ENCODE data around the gene NPTX2. TPM values are rescaled to one million over a fixed set of nuclear protein-coding genes. Genes with fewer than 3 reads are reported as not detected.

The NPTX2 gene
- total RNA-seq, 1 donor from 2014 or later: 5.6 TPM

DNA sequence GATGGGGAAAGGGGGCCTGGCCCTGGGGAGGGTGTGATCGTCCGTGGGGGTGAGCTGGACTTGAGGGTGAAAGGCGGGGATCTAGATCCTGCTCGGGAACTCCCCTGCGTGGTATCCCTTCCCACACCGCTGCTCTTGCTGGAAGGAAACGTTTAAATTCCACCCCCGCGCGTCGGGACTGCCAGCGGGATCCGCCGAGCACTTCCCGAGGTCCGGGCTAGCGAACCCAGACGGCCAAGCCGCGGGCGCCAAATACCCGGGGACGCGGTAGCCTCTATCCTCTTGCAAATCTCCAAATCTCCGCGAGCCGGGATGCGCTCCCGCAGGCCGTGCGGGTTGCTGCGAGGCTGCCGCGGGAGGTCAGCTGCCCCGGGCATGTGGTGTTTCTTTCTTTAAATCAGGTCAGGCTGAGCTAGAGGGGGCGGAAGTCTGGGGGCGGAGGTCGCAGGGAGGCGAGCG is 904 bp downstream of the NPTX2 start:
- TF ChIP-seq, protein P1, sequence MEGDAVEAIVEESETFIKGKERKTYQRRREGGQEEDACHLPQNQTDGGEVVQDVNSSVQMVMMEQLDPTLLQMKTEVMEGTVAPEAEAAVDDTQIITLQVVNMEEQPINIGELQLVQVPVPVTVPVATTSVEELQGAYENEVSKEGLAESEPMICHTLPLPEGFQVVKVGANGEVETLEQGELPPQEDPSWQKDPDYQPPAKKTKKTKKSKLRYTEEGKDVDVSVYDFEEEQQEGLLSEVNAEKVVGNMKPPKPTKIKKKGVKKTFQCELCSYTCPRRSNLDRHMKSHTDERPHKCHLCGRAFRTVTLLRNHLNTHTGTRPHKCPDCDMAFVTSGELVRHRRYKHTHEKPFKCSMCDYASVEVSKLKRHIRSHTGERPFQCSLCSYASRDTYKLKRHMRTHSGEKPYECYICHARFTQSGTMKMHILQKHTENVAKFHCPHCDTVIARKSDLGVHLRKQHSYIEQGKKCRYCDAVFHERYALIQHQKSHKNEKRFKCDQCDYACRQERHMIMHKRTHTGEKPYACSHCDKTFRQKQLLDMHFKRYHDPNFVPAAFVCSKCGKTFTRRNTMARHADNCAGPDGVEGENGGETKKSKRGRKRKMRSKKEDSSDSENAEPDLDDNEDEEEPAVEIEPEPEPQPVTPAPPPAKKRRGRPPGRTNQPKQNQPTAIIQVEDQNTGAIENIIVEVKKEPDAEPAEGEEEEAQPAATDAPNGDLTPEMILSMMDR (IDR thresholded peaks at IDR 0.05): no peak
- TF ChIP-seq EZH2phosphoT487 (IDR thresholded peaks at IDR 0.05): peak; percentile 76
- TF ChIP-seq EZH2 (IDR thresholded peaks at IDR 0.05): peak; percentile 81
- Histone ChIP-seq H3K4me1 (peaks cover 30% of the 10 kb centered on the region), H3F3A (ENCODE audit: low read depth) (peaks cover 32% of the 10 kb centered on the region), H3K79me2 (ENCODE audit: low read depth) (no peaks in the 10 kb centered on the region), H3K27me3 (peaks cover 91% of the 10 kb centered on the region), H3K27ac (no peak overlapping the region), H4K20me1 (ENCODE audit: low read depth) (peaks cover 68% of the 10 kb centered on the region), H3K4me2 (peak overlapping the region; percentile 90), H2AFZ (replicated peaks) (no peak overlapping the region), H3K9me3 (ENCODE audit: low read depth) (no peaks in the 10 kb centered on the region), H3K9ac (no peak overlapping the region), H3K36me3 (no peaks in the 10 kb centered on the region), H3K4me3 (peak overlapping the region; percentile 44)
- Mint-ChIP-seq H3K4me3 (peak overlapping the region; percentile 88), H3K4me1 (peaks cover 36% of the 10 kb centered on the region), H3K27me3 (ENCODE audit: insufficient read depth, low read depth) (peaks cover 39% of the 10 kb centered on the region), H3K36me3 (peaks cover 3% of the 10 kb centered on the region), H3K9me3 (no peaks in the 10 kb centered on the region), H3K27ac (no peak overlapping the region)
- DNase-seq (ENCODE audit: low spot score): peak; percentile 63

DNA sequence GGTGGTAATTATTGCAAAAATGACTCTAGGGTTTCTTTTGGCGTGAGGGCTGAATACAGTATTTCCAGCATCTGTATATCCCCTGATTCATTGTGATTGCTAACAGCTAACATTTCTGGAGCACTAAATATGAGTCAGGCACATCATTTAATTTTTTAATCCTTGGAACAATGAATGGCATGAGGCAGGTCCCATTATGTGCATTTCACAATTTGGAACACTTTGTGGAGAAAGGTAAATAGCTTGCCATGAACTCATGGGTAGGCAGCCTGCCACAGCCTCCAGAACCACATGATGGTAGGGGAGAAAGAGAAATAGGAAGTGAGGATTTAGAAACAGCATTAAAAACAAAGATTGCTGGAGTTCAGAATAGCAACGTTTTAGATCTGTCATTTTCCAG is 1.7 kb downstream of the NPTX2 start:
- H4K20me1 ChIP-seq (ENCODE audit: low read depth): peaks cover 68% of the 10 kb centered on the region
- H3K4me1 ChIP-seq: peaks cover 30% of the 10 kb centered on the region
- no peaks in the 10 kb centered on the region for H3K9me3 ChIP-seq (ENCODE audit: low read depth)
- H3F3A ChIP-seq (ENCODE audit: low read depth): peaks cover 32% of the 10 kb centered on the region
- no peaks in the 10 kb centered on the region for H3K36me3 ChIP-seq
- no peak for DNase-seq (ENCODE audit: low spot score)
- H2AFZ ChIP-seq (replicated peaks): no peak overlapping the region
- peaks cover 91% of the 10 kb centered on the region for H3K27me3 ChIP-seq
- peak overlapping the region; percentile 90 for H3K4me2 ChIP-seq
- Mint-ChIP-seq H3K4me1 (peaks cover 36% of the 10 kb centered on the region), H3K4me3 (peak overlapping the region; percentile 88), H3K27ac (no peak overlapping the region), H3K9me3 (no peaks in the 10 kb centered on the region), H3K36me3 (peaks cover 3% of the 10 kb centered on the region), H3K27me3 (ENCODE audit: insufficient read depth, low read depth) (peaks cover 38% of the 10 kb centered on the region)
- no peaks in the 10 kb centered on the region for H3K79me2 ChIP-seq (ENCODE audit: low read depth)
- no peak overlapping the region for H3K9ac ChIP-seq
- no peak overlapping the region for H3K4me3 ChIP-seq
- TF ChIP-seq EZH2phosphoT487 (IDR thresholded peaks at IDR 0.05): no peak
- TF ChIP-seq, protein P1 (IDR thresholded peaks at IDR 0.05): no peak
- no peak for TF ChIP-seq EZH2 (IDR thresholded peaks at IDR 0.05)
- H3K27ac ChIP-seq: no peak overlapping the region

DNA sequence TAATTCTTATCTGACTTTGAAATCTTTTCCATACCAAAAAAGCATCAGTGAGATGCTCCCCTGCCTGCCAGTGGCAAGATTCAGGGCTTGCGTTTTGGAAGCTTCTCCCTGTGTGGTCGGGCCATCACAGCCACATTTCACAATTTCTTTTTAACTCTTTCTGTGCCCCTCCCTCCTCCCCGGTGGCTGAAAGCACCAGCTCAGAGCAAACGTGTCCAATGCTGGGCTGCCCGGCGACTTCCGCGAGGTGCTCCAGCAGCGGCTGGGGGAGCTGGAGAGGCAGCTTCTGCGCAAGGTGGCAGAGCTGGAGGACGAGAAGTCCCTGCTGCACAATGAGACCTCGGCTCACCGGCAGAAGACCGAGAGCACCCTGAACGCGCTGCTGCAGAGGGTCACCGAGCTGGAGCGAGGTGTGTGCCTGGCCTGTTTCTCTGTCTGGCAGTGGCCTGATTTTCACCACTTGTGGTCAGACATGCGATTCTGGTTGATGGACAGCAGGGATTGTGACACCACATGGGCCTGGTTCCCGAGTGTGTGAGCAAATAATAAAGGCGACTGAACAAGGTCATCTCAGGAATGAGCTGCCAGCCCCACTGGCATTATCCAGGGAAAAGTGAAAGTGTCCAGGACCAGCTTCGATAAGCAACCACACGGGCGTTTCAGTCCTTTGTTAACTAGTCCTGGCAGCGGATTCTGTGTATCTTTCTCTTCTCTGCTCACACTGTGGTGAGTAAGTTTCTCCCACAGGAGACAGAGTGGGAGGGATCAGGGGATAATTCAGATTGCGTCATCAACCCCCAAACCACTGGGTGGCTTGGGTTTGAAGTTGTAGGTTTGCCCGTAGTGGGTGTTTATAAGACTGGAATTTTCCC is 2.6 kb downstream of the NPTX2 start:
- peak; percentile 67 for DNase-seq (ENCODE audit: low spot score)
- Mint-ChIP-seq H3K4me3 (peak overlapping the region; percentile 88), H3K36me3 (peaks cover 6% of the 10 kb centered on the region), H3K9me3 (no peaks in the 10 kb centered on the region), H3K27ac (no peak overlapping the region), H3K27me3 (ENCODE audit: insufficient read depth, low read depth) (peaks cover 37% of the 10 kb centered on the region), H3K4me1 (peaks cover 36% of the 10 kb centered on the region)
- H3K4me3 ChIP-seq: no peak overlapping the region
- H3K36me3 ChIP-seq: no peaks in the 10 kb centered on the region
- no peaks in the 10 kb centered on the region for H3K9me3 ChIP-seq (ENCODE audit: low read depth)
- no peaks in the 10 kb centered on the region for H3K79me2 ChIP-seq (ENCODE audit: low read depth)
- peaks cover 30% of the 10 kb centered on the region for H3K4me1 ChIP-seq
- H3K4me2 ChIP-seq: peak overlapping the region; percentile 16
- H2AFZ ChIP-seq (replicated peaks): no peak overlapping the region
- no peak overlapping the region for H3K27ac ChIP-seq
- H3K27me3 ChIP-seq: peaks cover 83% of the 10 kb centered on the region
- no peak for TF ChIP-seq EZH2 (IDR thresholded peaks at IDR 0.05)
- TF ChIP-seq, protein P1 (IDR thresholded peaks at IDR 0.05): peak; percentile 7
- no peak overlapping the region for H3K9ac ChIP-seq
- peaks cover 29% of the 10 kb centered on the region for H3F3A ChIP-seq (ENCODE audit: low read depth)
- H4K20me1 ChIP-seq (ENCODE audit: low read depth): peaks cover 63% of the 10 kb centered on the region

Data from neural progenitor cell (in vitro differentiated cells).